Keratinocyte (primary cell): ENCODE measurements around the gene OR1I1. TPM values are rescaled to one million over a fixed set of nuclear protein-coding genes. Genes with fewer than 3 reads are reported as not detected.

Source experiments
- DNase-seq: peaks from one replicate; pipeline ENCODE4 v3.0.0-alpha.2; 2011; ENCODE audit warnings: low read depth, missing footprints, low spot score
- FAIRE-seq: peaks from 2 replicates; lab custom pipeline; 2011; peaks lifted over from hg19 to GRCh38; lab: Jason Lieb, UNC
- H2AFZ ChIP-seq: 2 replicates; pipeline ENCODE4 v1.6.0; 2012; ENCODE audit warnings: low read length, control low read depth, inconsistent platforms; ENCODE audit not compliant: control insufficient read depth
- H3K27ac ChIP-seq: 2 replicates; pipeline ENCODE4 v1.5.1; 2011; ENCODE audit warnings: low read length; ENCODE audit not compliant: control insufficient read depth, insufficient read depth
- H3K27me3 ChIP-seq: 3 replicates; pipeline ENCODE4 v1.6.0; 2011; ENCODE audit warnings: low read length; ENCODE audit not compliant: control insufficient read depth, insufficient read depth; ENCODE audit errors: extremely low read depth
- H3K36me3 ChIP-seq, 2 experiments: 2 replicates in 1 of 2; 3 replicates in 1 of 2; pipeline ENCODE4 v1.5.1; 2011; ENCODE audit warnings: low read length in 2 of 2, mild to moderate bottlenecking in 1 of 2; ENCODE audit not compliant: control insufficient read depth in 2 of 2, insufficient read depth in 2 of 2; ENCODE audit errors: extremely low read depth in 1 of 2
- H3K4me1 ChIP-seq: 3 replicates; pipeline ENCODE4 v1.5.1; 2011; ENCODE audit warnings: low read length; ENCODE audit not compliant: control insufficient read depth, insufficient read depth; ENCODE audit errors: extremely low read depth
- H3K4me2 ChIP-seq: 3 replicates; pipeline ENCODE4 v1.6.0; 2011; ENCODE audit warnings: low read depth, low read length; ENCODE audit not compliant: control insufficient read depth, insufficient read depth; ENCODE audit errors: extremely low read depth
- H3K4me3 ChIP-seq, 3 experiments: fragments of 200-600 bp in 1 of 3; sonication (generic) in 1 of 3; 2 replicates in 2 of 3; 3 replicates in 1 of 3; pipeline ENCODE4 v1.5.1; 2011 to 2016; ENCODE audit warnings: low read length in 3 of 3, mild to moderate bottlenecking in 3 of 3, control low read depth in 2 of 3, inconsistent platforms in 1 of 3, low read depth in 1 of 3, mixed read lengths in 1 of 3, mixed run types in 1 of 3, moderate library complexity in 1 of 3; ENCODE audit not compliant: control insufficient read depth in 2 of 3, insufficient read depth in 2 of 3; ENCODE audit errors: extremely low read depth in 1 of 3
- H3K79me2 ChIP-seq: 2 replicates; pipeline ENCODE4 v1.6.0; 2012; ENCODE audit warnings: low read length; ENCODE audit not compliant: control insufficient read depth, insufficient read depth
- H3K9ac ChIP-seq: 3 replicates; pipeline ENCODE4 v1.6.0; 2011; ENCODE audit warnings: low read length; ENCODE audit not compliant: control insufficient read depth, insufficient read depth; ENCODE audit errors: extremely low read depth
- H3K9me1 ChIP-seq: 3 replicates; pipeline ENCODE4 v1.6.0; 2011; ENCODE audit warnings: low read length; ENCODE audit not compliant: control insufficient read depth, insufficient read depth; ENCODE audit errors: extremely low read depth
- H3K9me3 ChIP-seq: 2 replicates; pipeline ENCODE4 v1.5.1; 2012; ENCODE audit warnings: low read depth, low read length; ENCODE audit not compliant: control insufficient read depth
- H4K20me1 ChIP-seq: 3 replicates; pipeline ENCODE4 v1.6.0; 2011; ENCODE audit warnings: low read length; ENCODE audit not compliant: control insufficient read depth, insufficient read depth; ENCODE audit errors: extremely low read depth
- CTCF ChIP-seq, 3 experiments: IDR thresholded peaks in 1 of 3; conservative IDR thresholded peaks in 1 of 3; optimal IDR thresholded peaks in 1 of 3; 2 replicates in 2 of 3; 3 replicates in 1 of 3; pipeline versions ENCODE3 to v1.5.1; 2011; ENCODE audit warnings: low read length in 3 of 3, mild to moderate bottlenecking in 3 of 3, moderate library complexity in 2 of 3, control low read depth in 1 of 3, inconsistent platforms in 1 of 3; ENCODE audit not compliant: insufficient read depth in 2 of 3; ENCODE audit errors: extremely low read depth in 1 of 3
- EZH2 ChIP-seq: IDR thresholded peaks from one replicate; pipeline ENCODE4 v1.6.1; 2012; ENCODE audit warnings: inconsistent platforms, mild to moderate bottlenecking, low read length, moderate library complexity
- dilution Hi-C: fragments of 300-500 bp; cut with MboI; formaldehyde crosslinking; loops from one replicate; pipeline ENCODE4 v1.7.0; 2020; ENCODE audit warnings: low sequenced_read_pairs; ENCODE audit not compliant: extremely low pct_ligation_motif_present
- polyA plus RNA-seq, 5 experiments: library from polyadenylated mRNA; depleted of rRNA in 3 of 5; stranded (reverse) in 3 of 5; stranded (forward) in 1 of 5; unstranded in 1 of 5; fragments of >200 nt; gene quantifications; 1 replicate in 1 of 5; 2 replicates in 3 of 5; 3 replicates in 1 of 5; pipeline versions ENCODE4 v1.2.1 to v1.2.3, GENCODE V29; 2011 to 2012; ENCODE audit warnings: missing spikeins in 2 of 5, low read depth in 1 of 5, low replicate concordance in 1 of 5

The OR1I1 gene
- polyA plus RNA-seq, 1 donor (not counting 4 experiments of a cell fraction or from before 2014, with no cell fraction given): not detected

- DNase-seq (no peak), FAIRE-seq (no peak)
- TF ChIP-seq CTCF (optimal IDR thresholded peaks at IDR 0.05 in 1 of 3, IDR thresholded peaks at IDR 0.05 in 1 of 3, conservative IDR thresholded peaks at IDR 0.05 in 1 of 3; ENCODE audit: extremely low read depth in 1 of 3, insufficient read depth in 2 of 3, low read length in 3 of 3) (no peak), EZH2 (no peak)
- Histone ChIP-seq H3K4me2 (no peak overlapping the region), H3K79me2 (no peaks in the 10 kb centered on the region), H3K4me1 (peaks cover 9% of the 10 kb centered on the region), H3K4me3 (no peak overlapping the region), H3K9ac (no peak overlapping the region), H2AFZ (no peak overlapping the region), H3K27me3 (no peaks in the 10 kb centered on the region), H3K27ac (no peak overlapping the region), H4K20me1 (no peaks in the 10 kb centered on the region), H3K36me3 (peaks cover 12 to 22% of the 10 kb centered on the region in 2 experiments), H3K9me3 (peaks cover 5% of the 10 kb centered on the region), H3K9me1 (no peaks in the 10 kb centered on the region)
- dilution Hi-C loops: no loop called here
These were observed 40.5 kb downstream of the OR1I1 start for GRCh38 chr19:15122331-15123030.

GRCh38 chr19:15123031-15123890, 41.2 kb downstream of the OR1I1 start:
- no peak overlapping the region for H3K4me2 ChIP-seq
- H3K4me3 ChIP-seq: no peak overlapping the region
- H3K9me1 ChIP-seq: no peaks in the 10 kb centered on the region
- dilution Hi-C loops: no loop called here
- no peak overlapping the region for H3K9ac ChIP-seq
- no peak for DNase-seq
- TF ChIP-seq CTCF (optimal IDR thresholded peaks at IDR 0.05 in 1 of 3, IDR thresholded peaks at IDR 0.05 in 1 of 3, conservative IDR thresholded peaks at IDR 0.05 in 1 of 3; ENCODE audit: extremely low read depth in 1 of 3, insufficient read depth in 2 of 3, low read length in 3 of 3): no peak
- TF ChIP-seq EZH2: no peak
- no peaks in the 10 kb centered on the region for H3K79me2 ChIP-seq
- H4K20me1 ChIP-seq: no peaks in the 10 kb centered on the region
- no peaks in the 10 kb centered on the region for H3K27me3 ChIP-seq
- H3K27ac ChIP-seq: no peak overlapping the region
- FAIRE-seq: no peak
- H3K4me1 ChIP-seq: peaks cover 9% of the 10 kb centered on the region
- H3K36me3 ChIP-seq: peaks cover 11 to 22% of the 10 kb centered on the region in 2 experiments
- H2AFZ ChIP-seq: no peak overlapping the region
- H3K9me3 ChIP-seq: peaks cover 5% of the 10 kb centered on the region
